CD14-positive monocyte (primary cell): ENCODE data around the gene TRNT1. TPM values are rescaled to one million over a fixed set of nuclear protein-coding genes. Genes with fewer than 3 reads are reported as not detected.

Experiments used
- DNase-seq, 3 donors: peaks; one replicate each; pipeline ENCODE4 v3.0.0-alpha.2; 2011 to 2022
- H2AFZ ChIP-seq: 2 replicates; pipeline ENCODE4 v1.6.0; 2012; ENCODE audit warnings: mild to moderate bottlenecking, low read depth, low read length, inconsistent platforms; ENCODE audit not compliant: insufficient read depth, poor library complexity, severe bottlenecking
- H3K27ac ChIP-seq, 2 donors: 1 replicate in 1 of 2; 2 replicates in 1 of 2; pipeline ENCODE4 v1.5.1; 2012 to 2013; ENCODE audit warnings: low read length in 2 of 2, control low read depth in 1 of 2, inconsistent platforms in 1 of 2, low read depth in 1 of 2, mild to moderate bottlenecking in 1 of 2
- H3K27me3 ChIP-seq, 2 donors: one replicate each; pipeline versions ENCODE4 v1.6.0 to v1.6.1; 2011 to 2013; ENCODE audit warnings: low read length in 2 of 2; ENCODE audit not compliant: control insufficient read depth in 2 of 2, insufficient read depth in 2 of 2
- H3K36me3 ChIP-seq, 2 donors: replicated peaks in 1 of 2; 1 replicate in 1 of 2; 2 replicates in 1 of 2; pipeline versions ENCODE4 v1.5.1 to v1.6.1; 2012 to 2013; ENCODE audit warnings: low read length in 2 of 2, control low read depth in 1 of 2, inconsistent platforms in 1 of 2, mild to moderate bottlenecking in 1 of 2; ENCODE audit not compliant: insufficient read depth in 2 of 2, control insufficient read depth in 1 of 2
- H3K4me1 ChIP-seq, 2 donors: 1 replicate in 1 of 2; 2 replicates in 1 of 2; pipeline versions ENCODE4 v1.5.1 to v1.6.1; 2012 to 2013; ENCODE audit warnings: low read length in 2 of 2, control low read depth in 1 of 2, inconsistent platforms in 1 of 2, mild to moderate bottlenecking in 1 of 2, moderate library complexity in 1 of 2; ENCODE audit not compliant: insufficient read depth in 2 of 2, control insufficient read depth in 1 of 2
- H3K4me2 ChIP-seq: replicated peaks from 2 replicates; pipeline ENCODE3; 2012; ENCODE audit warnings: low read length, moderate library complexity, mild to moderate bottlenecking; ENCODE audit not compliant: poor library complexity, severe bottlenecking; ENCODE audit errors: extremely low read depth
- H3K4me3 ChIP-seq, 3 experiments: fragments of 200-600 bp in 1 of 3; sonication (generic) in 1 of 3; replicated peaks in 1 of 3; 1 replicate in 2 of 3; 2 replicates in 1 of 3; pipeline ENCODE4 v1.5.1; 2011 to 2013; ENCODE audit warnings: low read length in 3 of 3, mild to moderate bottlenecking in 3 of 3, control low read depth in 2 of 3, low read depth in 2 of 3, inconsistent platforms in 1 of 3, moderate library complexity in 1 of 3
- H3K79me2 ChIP-seq: 2 replicates; pipeline ENCODE4 v1.6.0; 2012; ENCODE audit warnings: mild to moderate bottlenecking, control low read depth, inconsistent platforms, low read length, moderate library complexity; ENCODE audit not compliant: insufficient read depth
- H3K9ac ChIP-seq: 2 replicates; pipeline ENCODE4 v1.6.0; 2017; ENCODE audit warnings: low read length, mild to moderate bottlenecking; ENCODE audit not compliant: insufficient read depth, poor library complexity, severe bottlenecking
- H3K9me3 ChIP-seq, 2 donors: replicated peaks in 1 of 2; 1 replicate in 1 of 2; 2 replicates in 1 of 2; pipeline versions ENCODE4 v1.5.1 to v1.6.1; 2012 to 2013; ENCODE audit warnings: low read length in 2 of 2, control low read depth in 1 of 2; ENCODE audit not compliant: control insufficient read depth in 1 of 2, insufficient read depth in 1 of 2
- H4K20me1 ChIP-seq: 2 replicates; pipeline ENCODE4 v1.6.0; 2012; ENCODE audit warnings: mild to moderate bottlenecking, low read length, control low read depth, moderate library complexity; ENCODE audit not compliant: insufficient read depth
- H3K27ac Mint-ChIP-seq, 7 donors: one replicate each; pipeline ENCODE4 v1.8.0; 2020; ENCODE audit warnings: mild to moderate bottlenecking in 7 of 7, mixed read lengths in 7 of 7, moderate library complexity in 6 of 7, inconsistent platforms in 2 of 7
- H3K27me3 Mint-ChIP-seq, 3 donors: one replicate each; pipeline ENCODE4 v1.8.0; 2021 to 2022; ENCODE audit warnings: low read depth in 3 of 3, mild to moderate bottlenecking in 3 of 3, mixed read lengths in 3 of 3, moderate library complexity in 3 of 3, inconsistent platforms in 1 of 3
- H3K36me3 Mint-ChIP-seq, 2 donors: one replicate each; pipeline ENCODE4 v1.8.0; 2020; ENCODE audit warnings: mixed read lengths in 2 of 2, inconsistent platforms in 1 of 2, mild to moderate bottlenecking in 1 of 2
- H3K4me1 Mint-ChIP-seq: one replicate; pipeline ENCODE4 v1.8.0; 2020; ENCODE audit warnings: mild to moderate bottlenecking, mixed read lengths
- H3K4me3 Mint-ChIP-seq, 2 donors: one replicate each; pipeline ENCODE4 v1.8.0; 2020; ENCODE audit warnings: mild to moderate bottlenecking in 2 of 2, mixed read lengths in 2 of 2, moderate library complexity in 1 of 2
- H3K9me3 Mint-ChIP-seq, 7 donors: one replicate each; pipeline ENCODE4 v1.8.0; 2020 to 2022; ENCODE audit warnings: mixed read lengths in 7 of 7, mild to moderate bottlenecking in 6 of 7, moderate library complexity in 6 of 7, inconsistent platforms in 2 of 7
- WGBS: methylation state at CpG from one replicate; pipeline ENCODE4 v1.1.5; 2013; ENCODE audit warnings: missing lambda C conversion rate; ENCODE audit not compliant: insufficient coverage; 5-methylcytosine and 5-hydroxymethylcytosine counted together
- intact Hi-C, 2 donors: fragments of 100-400 bp; cut with micrococcal nuclease; formaldehyde crosslinking; loops; one replicate each; pipeline versions ENCODE4 v1.15.0 to v1.15.1; 2023
- polyA plus RNA-seq, 3 donors: library from polyadenylated mRNA; depleted of rRNA in 1 of 3; unstranded in 2 of 3; stranded (reverse) in 1 of 3; fragments of 300-500 nt in 2 of 3; fragments of >200 nt in 1 of 3; fragmentation: Illumina TruSeq in 2 of 3; gene quantifications; 1 replicate in 2 of 3; 2 replicates in 1 of 3; pipeline ENCODE4 v1.2.3, GENCODE V29; 2012 to 2021
- TF ChIP-seq, protein P1 (sequence below): fragments of 200-600 bp; IDR thresholded peaks from one replicate; pipeline ENCODE4 v1.8.0; 2022; ENCODE audit warnings: antibody characterized with exemption, mild to moderate bottlenecking

TRNT1 gene
- polyA plus RNA-seq, 3 donors = 4.4 to 15.8 (median 10.3) TPM

DNA sequence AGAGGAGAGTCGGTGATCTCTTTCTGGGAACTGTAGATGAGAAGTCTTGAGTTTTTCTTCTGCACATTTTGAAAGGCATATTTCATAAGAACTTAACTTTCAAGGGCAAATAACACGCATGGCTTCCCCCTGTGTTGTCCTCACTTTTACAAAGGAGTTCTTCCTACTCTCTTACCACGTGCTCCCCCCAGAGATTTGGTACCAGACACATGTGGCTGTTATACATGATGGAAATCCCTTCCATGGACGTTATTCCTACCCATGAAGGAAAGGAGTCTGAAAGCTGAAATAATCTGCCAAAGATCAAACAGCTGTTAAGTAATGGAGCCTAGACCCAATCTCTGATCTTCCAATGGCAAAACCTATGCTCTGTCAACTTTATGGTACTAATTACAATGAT, 20.9 kb upstream of the TRNT1 start:
- peaks cover 2 to 7% (median 5%) of the 10 kb centered on the region in 3 donors for H3K27me3 Mint-ChIP-seq
- Histone ChIP-seq H3K79me2 (no peaks in the 10 kb centered on the region), H4K20me1 (no peaks in the 10 kb centered on the region), H3K27me3 (no peaks in the 10 kb centered on the region), H3K27ac (no peak overlapping the region), H2AFZ (no peak overlapping the region), H3K4me2 (no peak overlapping the region), H3K4me1 (no peaks in the 10 kb centered on the region), H3K36me3 (no peaks in the 10 kb centered on the region), H3K9me3 (no peaks in the 10 kb centered on the region), H3K9ac (no peak overlapping the region), H3K4me3 (no peak overlapping the region)
- no peaks in the 10 kb centered on the region for H3K36me3 Mint-ChIP-seq
- H3K9me3 Mint-ChIP-seq = peaks cover 0 to under 1% (median 0%) of the 10 kb centered on the region in 7 donors
- TF ChIP-seq, protein P1, sequence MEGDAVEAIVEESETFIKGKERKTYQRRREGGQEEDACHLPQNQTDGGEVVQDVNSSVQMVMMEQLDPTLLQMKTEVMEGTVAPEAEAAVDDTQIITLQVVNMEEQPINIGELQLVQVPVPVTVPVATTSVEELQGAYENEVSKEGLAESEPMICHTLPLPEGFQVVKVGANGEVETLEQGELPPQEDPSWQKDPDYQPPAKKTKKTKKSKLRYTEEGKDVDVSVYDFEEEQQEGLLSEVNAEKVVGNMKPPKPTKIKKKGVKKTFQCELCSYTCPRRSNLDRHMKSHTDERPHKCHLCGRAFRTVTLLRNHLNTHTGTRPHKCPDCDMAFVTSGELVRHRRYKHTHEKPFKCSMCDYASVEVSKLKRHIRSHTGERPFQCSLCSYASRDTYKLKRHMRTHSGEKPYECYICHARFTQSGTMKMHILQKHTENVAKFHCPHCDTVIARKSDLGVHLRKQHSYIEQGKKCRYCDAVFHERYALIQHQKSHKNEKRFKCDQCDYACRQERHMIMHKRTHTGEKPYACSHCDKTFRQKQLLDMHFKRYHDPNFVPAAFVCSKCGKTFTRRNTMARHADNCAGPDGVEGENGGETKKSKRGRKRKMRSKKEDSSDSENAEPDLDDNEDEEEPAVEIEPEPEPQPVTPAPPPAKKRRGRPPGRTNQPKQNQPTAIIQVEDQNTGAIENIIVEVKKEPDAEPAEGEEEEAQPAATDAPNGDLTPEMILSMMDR = no peak
- intact Hi-C loops = no loop called here
- no peak for DNase-seq
- no CpG with 5 or more reads among the region's 4 CpGs for WGBS
- H3K4me3 Mint-ChIP-seq = no peak overlapping the region
- H3K4me1 Mint-ChIP-seq = peaks cover 2% of the 10 kb centered on the region
- no peak overlapping the region for H3K27ac Mint-ChIP-seq

DNA sequence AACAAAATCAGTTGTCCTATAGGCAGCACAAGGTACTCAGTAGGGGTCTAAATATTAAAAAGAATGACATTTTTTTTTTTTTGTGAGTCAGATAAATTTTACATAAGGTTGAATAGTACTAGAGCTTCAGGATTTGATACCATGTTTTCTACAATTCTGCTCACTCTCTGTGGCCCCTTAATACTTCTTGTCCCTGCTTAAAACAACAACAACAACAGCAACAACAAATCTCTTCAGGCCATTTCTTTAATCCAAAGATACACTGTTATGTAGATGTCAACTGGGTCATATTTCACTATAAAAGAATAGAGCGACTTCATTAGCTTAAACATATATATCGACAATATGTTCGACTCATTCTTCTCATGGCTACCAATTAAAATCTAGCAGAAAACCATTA, 19.6 kb upstream of the TRNT1 start:
- H4K20me1 ChIP-seq = no peaks in the 10 kb centered on the region
- no peak overlapping the region for H3K27ac Mint-ChIP-seq
- no peak overlapping the region for H2AFZ ChIP-seq

More for the DNA sequence above, 19.6 kb upstream of the TRNT1 start:
- intact Hi-C loops = no loop called here
- H3K27me3 ChIP-seq = no peaks in the 10 kb centered on the region
- peaks cover 0 to 2% (median 0%) of the 10 kb centered on the region in 7 donors for H3K9me3 Mint-ChIP-seq
- no peaks in the 10 kb centered on the region for H3K79me2 ChIP-seq
- no peaks in the 10 kb centered on the region for H3K36me3 ChIP-seq
- no peaks in the 10 kb centered on the region for H3K9me3 ChIP-seq
- H3K4me3 ChIP-seq = no peak overlapping the region
- H3K9ac ChIP-seq = no peak overlapping the region
- TF ChIP-seq, protein P1 = no peak
- H3K4me3 Mint-ChIP-seq = no peak overlapping the region
- peaks cover 5% of the 10 kb centered on the region for H3K4me1 Mint-ChIP-seq
- H3K4me2 ChIP-seq = no peak overlapping the region
- no CpG with 5 or more reads among the region's 3 CpGs for WGBS
- DNase-seq = no peak
- H3K36me3 Mint-ChIP-seq = no peaks in the 10 kb centered on the region
- no peak overlapping the region for H3K27ac ChIP-seq
- H3K27me3 Mint-ChIP-seq = peaks cover 2 to 5% (median 4%) of the 10 kb centered on the region in 3 donors
- no peaks in the 10 kb centered on the region for H3K4me1 ChIP-seq
